MCF 10A (cell line): ENCODE results near the gene COL20A1. TPM values are rescaled to one million over a fixed set of nuclear protein-coding genes. Genes with fewer than 3 reads are reported as not detected.

Source experiments
- BruUV-seq: library from RNA; stranded (reverse); fragments of 400-500 nt; replicated peaks from 2 replicates; lab custom pipeline; 2021; lab: Mats Ljungman, UMichigan
- CTCF ChIA-PET: fragments of 300-600 bp; sonication (Branson Sonifier 250); formaldehyde crosslinking; extraction: SDS; loops from one replicate; lab custom pipeline; 2021; ENCODE audit warnings: antibody characterized with exemption, inconsistent platforms; lab: Yijun Ruan, JAX
- POLR2A ChIA-PET: fragments of 300-600, 350-650 bp; sonication (Branson Sonifier 250); formaldehyde crosslinking; extraction: SDS; loops from one replicate; lab custom pipeline; 2020; ENCODE audit warnings: antibody characterized with exemption, inconsistent platforms; lab: Yijun Ruan, JAX
- DNase-seq: peaks from one replicate; pipeline ENCODE4 v3.0.0-alpha.2; 2018; ENCODE audit not compliant: unreplicated experiment
- H3K27ac Mint-ChIP-seq: one replicate; pipeline ENCODE4 v1.8.0; 2022; ENCODE audit warnings: mild to moderate bottlenecking, low read depth, mixed read lengths; ENCODE audit not compliant: unreplicated experiment
- H3K27me3 Mint-ChIP-seq: one replicate; pipeline ENCODE4 v1.8.0; 2022; ENCODE audit warnings: mixed read lengths; ENCODE audit not compliant: insufficient read depth, unreplicated experiment
- H3K36me3 Mint-ChIP-seq: one replicate; pipeline ENCODE4 v1.8.0; 2022; ENCODE audit warnings: mild to moderate bottlenecking, moderate library complexity, mixed read lengths; ENCODE audit not compliant: insufficient read depth, unreplicated experiment
- H3K4me1 Mint-ChIP-seq: one replicate; pipeline ENCODE4 v1.8.0; 2022; ENCODE audit warnings: mixed read lengths; ENCODE audit not compliant: insufficient read depth, unreplicated experiment
- H3K4me3 Mint-ChIP-seq: one replicate; pipeline ENCODE4 v1.8.0; 2022; ENCODE audit warnings: mild to moderate bottlenecking, moderate library complexity, mixed read lengths; ENCODE audit not compliant: unreplicated experiment
- H3K9me3 Mint-ChIP-seq: one replicate; pipeline ENCODE4 v1.8.0; 2022; ENCODE audit warnings: mixed read lengths; ENCODE audit not compliant: unreplicated experiment
- CTCF ChIP-seq: fragments of 200-600 bp; IDR thresholded peaks from one replicate; pipeline ENCODE4 v1.8.0; 2022; ENCODE audit warnings: antibody characterized with exemption, mild to moderate bottlenecking; ENCODE audit not compliant: unreplicated experiment
- intact Hi-C: fragments of 100-400 bp; cut with micrococcal nuclease; formaldehyde crosslinking; loops from 2 replicates; pipeline ENCODE4 v1.14.1; 2022
- total RNA-seq: library from RNA; stranded (reverse); gene quantifications from 2 replicates; pipeline ENCODE4 v1.2.3, GENCODE V29; 2022

The COL20A1 gene
- total RNA-seq, 1 experiment from 2014 or later = 0.14 TPM

DNA sequence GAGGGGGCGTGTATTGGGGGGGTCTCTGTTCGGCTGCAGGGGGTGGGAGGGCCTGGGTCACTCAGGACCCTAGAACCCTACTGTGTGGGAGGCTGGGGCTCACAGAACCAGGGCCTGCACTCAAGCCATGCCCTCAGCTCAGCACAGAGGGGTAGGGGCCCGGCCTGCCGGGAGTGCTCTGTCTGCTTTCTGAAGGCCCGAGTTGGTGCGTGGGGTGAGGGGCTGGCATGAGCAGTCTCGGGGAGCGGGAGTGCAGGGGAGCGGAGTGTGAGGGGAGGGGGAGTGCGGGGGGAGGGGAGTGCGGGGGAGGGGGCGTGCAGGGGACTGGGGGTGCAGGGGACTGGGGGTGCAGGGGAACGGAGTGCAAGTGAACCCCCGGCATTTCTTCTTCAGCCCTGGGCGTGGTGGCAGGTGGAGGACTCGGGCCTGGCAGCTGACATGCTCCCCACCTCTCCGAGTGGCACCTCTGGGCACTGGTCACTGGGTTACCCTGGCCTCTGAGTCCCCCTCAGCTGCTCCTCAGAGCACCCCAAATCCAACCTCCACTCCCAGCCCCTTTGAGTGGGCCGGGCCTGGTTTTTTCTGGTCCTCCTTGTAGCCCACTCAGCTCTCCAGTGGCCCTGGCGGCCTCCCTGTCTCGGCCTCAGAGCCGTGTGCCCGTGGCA, 1.0 kb downstream of the COL20A1 start:
- Mint-ChIP-seq H3K4me3 (no peak overlapping the region), H3K27ac (no peak overlapping the region), H3K4me1 (no peaks in the 10 kb centered on the region), H3K36me3 (peaks cover 16% of the 10 kb centered on the region), H3K27me3 (peaks cover 24% of the 10 kb centered on the region), H3K9me3 (no peaks in the 10 kb centered on the region)
- intact Hi-C loops = no loop called here
- TF ChIP-seq CTCF = no peak
- POLR2A ChIA-PET = interaction anchor here (0.5 to 1.1 kb wide), 2 partner anchors 21 to 85 kb away, joined by 3 to 5 read pairs; partner anchors contain the start of gene ARFGAP1
- no TSS peak for BruUV-seq
- CTCF ChIA-PET = interaction anchor here (0.9 to 2.0 kb wide), 4 partner anchors 9 to 87 kb away, joined by 3 to 9 read pairs (median 3); no protein-coding TSS in a partner anchor
- no peak for DNase-seq

DNA sequence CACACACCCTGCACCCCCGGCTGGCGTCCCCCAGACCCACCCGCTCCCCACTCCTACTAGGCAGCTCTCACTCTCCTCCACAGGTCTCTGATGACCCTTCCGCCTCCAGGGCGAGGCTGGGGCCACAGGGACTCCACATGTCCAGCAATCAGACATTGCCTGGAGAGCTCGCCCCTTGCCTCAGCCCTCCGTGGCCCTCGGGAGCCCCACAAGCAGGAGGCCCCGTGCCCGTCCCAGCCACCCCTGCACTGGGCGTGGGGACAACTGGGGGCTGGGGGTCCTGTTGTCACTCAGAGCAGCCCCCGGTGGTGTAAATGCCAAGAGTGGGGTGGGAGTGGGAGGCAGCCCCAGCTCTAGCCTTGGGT, 1.5 kb downstream of the COL20A1 start:
- ChIA-PET POLR2A (interaction anchor here (0.5 to 1.1 kb wide), 3 partner anchors 22 to 342 kb away, joined by 3 to 5 read pairs (median 3); partner anchors contain the start of genes ARFGAP1 and SLC17A9), CTCF (interaction anchor here (0.9 to 2.0 kb wide), 5 partner anchors 10 to 238 kb away, joined by 3 to 9 read pairs (median 3); no protein-coding TSS in a partner anchor)
- H3K9me3 Mint-ChIP-seq = no peaks in the 10 kb centered on the region
- no peaks in the 10 kb centered on the region for H3K4me1 Mint-ChIP-seq
- H3K27me3 Mint-ChIP-seq = peaks cover 29% of the 10 kb centered on the region
- no peak for DNase-seq
- intact Hi-C loops = no loop called here
- H3K27ac Mint-ChIP-seq = no peak overlapping the region
- no peak overlapping the region for H3K4me3 Mint-ChIP-seq
- no TSS peak for BruUV-seq
- no peak for TF ChIP-seq CTCF
- H3K36me3 Mint-ChIP-seq = peaks cover 10% of the 10 kb centered on the region

DNA sequence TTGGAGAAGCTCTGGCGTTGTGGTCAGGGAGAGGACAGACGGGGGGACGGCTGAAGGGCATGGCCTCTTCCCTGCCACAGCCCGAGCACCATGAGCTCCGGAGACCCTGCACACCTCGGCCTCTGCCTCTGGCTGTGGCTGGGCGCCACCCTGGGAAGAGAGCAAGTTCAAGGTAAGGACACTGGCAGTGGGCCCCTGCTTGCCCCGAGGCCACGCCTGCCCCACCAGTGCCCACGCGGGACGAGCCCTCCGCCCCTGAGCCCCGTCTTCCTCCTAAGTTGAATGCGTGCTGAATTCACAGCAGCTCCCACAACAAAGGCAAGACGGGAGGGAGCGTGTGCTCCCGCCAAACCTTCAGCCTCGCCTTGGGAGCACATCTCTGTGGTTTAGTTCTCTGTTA, 2.0 kb downstream of the COL20A1 start:
- POLR2A ChIA-PET = interaction anchor here (0.5 to 1.1 kb wide), 3 partner anchors 22 to 343 kb away, joined by 3 to 5 read pairs (median 3); partner anchors contain the start of genes ARFGAP1 and SLC17A9
- Mint-ChIP-seq H3K27me3 (peaks cover 29% of the 10 kb centered on the region), H3K9me3 (no peaks in the 10 kb centered on the region), H3K27ac (no peak overlapping the region), H3K4me3 (no peak overlapping the region), H3K36me3 (peaks cover 5% of the 10 kb centered on the region), H3K4me1 (no peaks in the 10 kb centered on the region)
- no peak for TF ChIP-seq CTCF
- CTCF ChIA-PET = interaction anchor here (0.5 to 2.0 kb wide), 5 partner anchors 10 to 325 kb away, joined by 3 to 9 read pairs (median 3); no protein-coding TSS in a partner anchor
- intact Hi-C loops = no loop called here
- BruUV-seq = no TSS peak
- no peak for DNase-seq

DNA sequence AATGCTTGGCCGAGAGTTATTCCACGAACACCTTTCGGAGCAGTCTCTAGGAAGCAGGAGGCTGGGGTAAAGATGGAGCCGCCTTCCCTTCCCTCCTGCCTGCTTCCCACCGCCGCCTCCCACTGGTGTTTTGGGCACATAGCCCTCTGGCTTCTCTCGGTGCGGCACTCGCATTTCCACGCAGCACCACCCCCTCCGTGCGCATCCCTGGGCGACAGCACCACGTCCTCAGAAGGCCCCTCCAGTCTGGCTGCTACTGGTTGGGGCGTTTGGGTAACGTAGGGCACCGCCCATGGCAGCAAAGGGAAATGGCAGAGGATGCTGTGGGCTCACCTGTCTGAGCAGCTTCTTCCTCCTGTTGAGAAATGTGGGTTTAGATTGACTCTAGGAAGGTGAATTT, 2.4 kb downstream of the COL20A1 start:
- H3K4me3 Mint-ChIP-seq = no peak overlapping the region
- H3K27me3 Mint-ChIP-seq = peaks cover 31% of the 10 kb centered on the region
- BruUV-seq = no TSS peak
- ChIA-PET POLR2A (interaction anchor here (0.7 kb wide), 1 partner anchor 343 kb away, joined by 3 read pairs; the partner anchor contains the start of gene SLC17A9), CTCF (interaction anchor here (0.5 to 2.8 kb wide), 8 partner anchors 11 to 325 kb away, joined by 3 to 11 read pairs (median 4); no protein-coding TSS in a partner anchor)
- peaks cover 2% of the 10 kb centered on the region for H3K36me3 Mint-ChIP-seq
- H3K27ac Mint-ChIP-seq = no peak overlapping the region
- no peaks in the 10 kb centered on the region for H3K9me3 Mint-ChIP-seq
- TF ChIP-seq CTCF = no peak
- no peak for DNase-seq
- intact Hi-C loops = no loop called here
- H3K4me1 Mint-ChIP-seq = no peaks in the 10 kb centered on the region
